CD14-positive monocyte (primary cell): ENCODE results near the gene DYSF. TPM values are rescaled to one million over a fixed set of nuclear protein-coding genes. Genes with fewer than 3 reads are reported as not detected.
A peak's percentile ranks its signal among the peaks of the same experiment; 100 is the strongest.

Experiments
- DNase-seq, 3 donors: peaks; one replicate each; pipeline ENCODE4 v3.0.0-alpha.2; 2011 to 2022
- H2AFZ ChIP-seq: 2 replicates; pipeline ENCODE4 v1.6.0; 2012; ENCODE audit warnings: mild to moderate bottlenecking, low read depth, low read length, inconsistent platforms; ENCODE audit not compliant: insufficient read depth, poor library complexity, severe bottlenecking
- H3K27ac ChIP-seq, 2 donors: 1 replicate in 1 of 2; 2 replicates in 1 of 2; pipeline ENCODE4 v1.5.1; 2012 to 2013; ENCODE audit warnings: low read length in 2 of 2, control low read depth in 1 of 2, inconsistent platforms in 1 of 2, low read depth in 1 of 2, mild to moderate bottlenecking in 1 of 2
- H3K27me3 ChIP-seq, 2 donors: one replicate each; pipeline versions ENCODE4 v1.6.0 to v1.6.1; 2011 to 2013; ENCODE audit warnings: low read length in 2 of 2; ENCODE audit not compliant: control insufficient read depth in 2 of 2, insufficient read depth in 2 of 2
- H3K36me3 ChIP-seq, 2 donors: replicated peaks in 1 of 2; 1 replicate in 1 of 2; 2 replicates in 1 of 2; pipeline versions ENCODE4 v1.5.1 to v1.6.1; 2012 to 2013; ENCODE audit warnings: low read length in 2 of 2, control low read depth in 1 of 2, inconsistent platforms in 1 of 2, mild to moderate bottlenecking in 1 of 2; ENCODE audit not compliant: insufficient read depth in 2 of 2, control insufficient read depth in 1 of 2
- H3K4me1 ChIP-seq, 2 donors: 1 replicate in 1 of 2; 2 replicates in 1 of 2; pipeline versions ENCODE4 v1.5.1 to v1.6.1; 2012 to 2013; ENCODE audit warnings: low read length in 2 of 2, control low read depth in 1 of 2, inconsistent platforms in 1 of 2, mild to moderate bottlenecking in 1 of 2, moderate library complexity in 1 of 2; ENCODE audit not compliant: insufficient read depth in 2 of 2, control insufficient read depth in 1 of 2
- H3K4me2 ChIP-seq: replicated peaks from 2 replicates; pipeline ENCODE3; 2012; ENCODE audit warnings: low read length, moderate library complexity, mild to moderate bottlenecking; ENCODE audit not compliant: poor library complexity, severe bottlenecking; ENCODE audit errors: extremely low read depth
- H3K4me3 ChIP-seq, 3 experiments: fragments of 200-600 bp in 1 of 3; sonication (generic) in 1 of 3; replicated peaks in 1 of 3; 1 replicate in 2 of 3; 2 replicates in 1 of 3; pipeline ENCODE4 v1.5.1; 2011 to 2013; ENCODE audit warnings: low read length in 3 of 3, mild to moderate bottlenecking in 3 of 3, control low read depth in 2 of 3, low read depth in 2 of 3, inconsistent platforms in 1 of 3, moderate library complexity in 1 of 3
- H3K79me2 ChIP-seq: 2 replicates; pipeline ENCODE4 v1.6.0; 2012; ENCODE audit warnings: mild to moderate bottlenecking, control low read depth, inconsistent platforms, low read length, moderate library complexity; ENCODE audit not compliant: insufficient read depth
- H3K9ac ChIP-seq: 2 replicates; pipeline ENCODE4 v1.6.0; 2017; ENCODE audit warnings: low read length, mild to moderate bottlenecking; ENCODE audit not compliant: insufficient read depth, poor library complexity, severe bottlenecking
- H3K9me3 ChIP-seq, 2 donors: replicated peaks in 1 of 2; 1 replicate in 1 of 2; 2 replicates in 1 of 2; pipeline versions ENCODE4 v1.5.1 to v1.6.1; 2012 to 2013; ENCODE audit warnings: low read length in 2 of 2, control low read depth in 1 of 2; ENCODE audit not compliant: control insufficient read depth in 1 of 2, insufficient read depth in 1 of 2
- H4K20me1 ChIP-seq: 2 replicates; pipeline ENCODE4 v1.6.0; 2012; ENCODE audit warnings: mild to moderate bottlenecking, low read length, control low read depth, moderate library complexity; ENCODE audit not compliant: insufficient read depth
- H3K27ac Mint-ChIP-seq, 7 donors: one replicate each; pipeline ENCODE4 v1.8.0; 2020; ENCODE audit warnings: mild to moderate bottlenecking in 7 of 7, mixed read lengths in 7 of 7, moderate library complexity in 6 of 7, inconsistent platforms in 2 of 7
- H3K27me3 Mint-ChIP-seq, 3 donors: one replicate each; pipeline ENCODE4 v1.8.0; 2021 to 2022; ENCODE audit warnings: low read depth in 3 of 3, mild to moderate bottlenecking in 3 of 3, mixed read lengths in 3 of 3, moderate library complexity in 3 of 3, inconsistent platforms in 1 of 3
- H3K36me3 Mint-ChIP-seq, 2 donors: one replicate each; pipeline ENCODE4 v1.8.0; 2020; ENCODE audit warnings: mixed read lengths in 2 of 2, inconsistent platforms in 1 of 2, mild to moderate bottlenecking in 1 of 2
- H3K4me1 Mint-ChIP-seq: one replicate; pipeline ENCODE4 v1.8.0; 2020; ENCODE audit warnings: mild to moderate bottlenecking, mixed read lengths
- H3K4me3 Mint-ChIP-seq, 2 donors: one replicate each; pipeline ENCODE4 v1.8.0; 2020; ENCODE audit warnings: mild to moderate bottlenecking in 2 of 2, mixed read lengths in 2 of 2, moderate library complexity in 1 of 2
- H3K9me3 Mint-ChIP-seq, 7 donors: one replicate each; pipeline ENCODE4 v1.8.0; 2020 to 2022; ENCODE audit warnings: mixed read lengths in 7 of 7, mild to moderate bottlenecking in 6 of 7, moderate library complexity in 6 of 7, inconsistent platforms in 2 of 7
- WGBS: methylation state at CpG from one replicate; pipeline ENCODE4 v1.1.5; 2013; ENCODE audit warnings: missing lambda C conversion rate; ENCODE audit not compliant: insufficient coverage; 5-methylcytosine and 5-hydroxymethylcytosine counted together
- intact Hi-C, 2 donors: fragments of 100-400 bp; cut with micrococcal nuclease; formaldehyde crosslinking; loops; one replicate each; pipeline versions ENCODE4 v1.15.0 to v1.15.1; 2023
- polyA plus RNA-seq, 3 donors: library from polyadenylated mRNA; depleted of rRNA in 1 of 3; unstranded in 2 of 3; stranded (reverse) in 1 of 3; fragments of 300-500 nt in 2 of 3; fragments of >200 nt in 1 of 3; fragmentation: Illumina TruSeq in 2 of 3; gene quantifications; 1 replicate in 2 of 3; 2 replicates in 1 of 3; pipeline ENCODE4 v1.2.3, GENCODE V29; 2012 to 2021
- TF ChIP-seq, protein P1 (sequence below): fragments of 200-600 bp; IDR thresholded peaks from one replicate; pipeline ENCODE4 v1.8.0; 2022; ENCODE audit warnings: antibody characterized with exemption, mild to moderate bottlenecking

DYSF gene
- polyA plus RNA-seq, 3 donors, result 16.1 to 72.5 (median 31.2) TPM

DNA sequence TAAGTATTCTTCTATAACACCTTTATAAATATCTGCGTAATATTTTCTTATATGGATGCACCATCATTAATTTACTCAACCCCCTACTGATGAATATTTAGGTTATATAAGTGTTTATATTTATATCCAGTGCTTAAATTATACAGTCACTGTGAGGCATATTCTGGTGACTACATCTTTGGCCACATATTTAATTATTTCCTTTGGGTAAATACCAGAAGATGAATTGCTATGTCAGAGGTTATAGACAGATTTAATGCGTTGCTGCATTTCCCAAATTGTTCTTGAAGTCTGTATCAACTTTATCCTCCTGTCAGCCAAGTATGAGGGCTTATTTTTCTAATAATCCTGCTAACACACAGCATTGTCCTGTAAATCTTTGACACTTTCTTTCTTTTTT, 18.7 kb downstream of the DYSF start:
- Mint-ChIP-seq H3K36me3 (peaks cover 42 to 71% of the 10 kb centered on the region in 2 donors), H3K4me1 (peaks cover 78% of the 10 kb centered on the region), H3K27me3 (peaks cover 15 to 19% (median 18%) of the 10 kb centered on the region in 3 donors), H3K9me3 (peaks cover 0 to 5% (median 2%) of the 10 kb centered on the region in 7 donors), H3K4me3 (no peak overlapping the region), H3K27ac (peak overlapping the region in 1 of 7 donors; percentile 67)
- DNase-seq, result no peak
- Histone ChIP-seq H3K36me3 (peaks cover 0 to 25% of the 10 kb centered on the region in 2 donors), H3K4me1 (peaks cover 45 to 77% of the 10 kb centered on the region in 2 donors), H3K79me2 (peaks cover 93% of the 10 kb centered on the region), H3K4me2 (no peak overlapping the region), H3K27ac (peak overlapping the region in 1 of 2 donors; percentile 75), H3K9ac (no peak overlapping the region), H3K9me3 (no peaks in the 10 kb centered on the region), H2AFZ (no peak overlapping the region), H4K20me1 (peaks cover 51% of the 10 kb centered on the region), H3K27me3 (peaks cover 0 to 21% of the 10 kb centered on the region in 2 donors), H3K4me3 (no peak overlapping the region)
- TF ChIP-seq, protein P1, sequence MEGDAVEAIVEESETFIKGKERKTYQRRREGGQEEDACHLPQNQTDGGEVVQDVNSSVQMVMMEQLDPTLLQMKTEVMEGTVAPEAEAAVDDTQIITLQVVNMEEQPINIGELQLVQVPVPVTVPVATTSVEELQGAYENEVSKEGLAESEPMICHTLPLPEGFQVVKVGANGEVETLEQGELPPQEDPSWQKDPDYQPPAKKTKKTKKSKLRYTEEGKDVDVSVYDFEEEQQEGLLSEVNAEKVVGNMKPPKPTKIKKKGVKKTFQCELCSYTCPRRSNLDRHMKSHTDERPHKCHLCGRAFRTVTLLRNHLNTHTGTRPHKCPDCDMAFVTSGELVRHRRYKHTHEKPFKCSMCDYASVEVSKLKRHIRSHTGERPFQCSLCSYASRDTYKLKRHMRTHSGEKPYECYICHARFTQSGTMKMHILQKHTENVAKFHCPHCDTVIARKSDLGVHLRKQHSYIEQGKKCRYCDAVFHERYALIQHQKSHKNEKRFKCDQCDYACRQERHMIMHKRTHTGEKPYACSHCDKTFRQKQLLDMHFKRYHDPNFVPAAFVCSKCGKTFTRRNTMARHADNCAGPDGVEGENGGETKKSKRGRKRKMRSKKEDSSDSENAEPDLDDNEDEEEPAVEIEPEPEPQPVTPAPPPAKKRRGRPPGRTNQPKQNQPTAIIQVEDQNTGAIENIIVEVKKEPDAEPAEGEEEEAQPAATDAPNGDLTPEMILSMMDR, result no peak
- no CpG with 5 or more reads among the region's 2 CpGs for WGBS
- intact Hi-C loops, result no loop called here

DNA sequence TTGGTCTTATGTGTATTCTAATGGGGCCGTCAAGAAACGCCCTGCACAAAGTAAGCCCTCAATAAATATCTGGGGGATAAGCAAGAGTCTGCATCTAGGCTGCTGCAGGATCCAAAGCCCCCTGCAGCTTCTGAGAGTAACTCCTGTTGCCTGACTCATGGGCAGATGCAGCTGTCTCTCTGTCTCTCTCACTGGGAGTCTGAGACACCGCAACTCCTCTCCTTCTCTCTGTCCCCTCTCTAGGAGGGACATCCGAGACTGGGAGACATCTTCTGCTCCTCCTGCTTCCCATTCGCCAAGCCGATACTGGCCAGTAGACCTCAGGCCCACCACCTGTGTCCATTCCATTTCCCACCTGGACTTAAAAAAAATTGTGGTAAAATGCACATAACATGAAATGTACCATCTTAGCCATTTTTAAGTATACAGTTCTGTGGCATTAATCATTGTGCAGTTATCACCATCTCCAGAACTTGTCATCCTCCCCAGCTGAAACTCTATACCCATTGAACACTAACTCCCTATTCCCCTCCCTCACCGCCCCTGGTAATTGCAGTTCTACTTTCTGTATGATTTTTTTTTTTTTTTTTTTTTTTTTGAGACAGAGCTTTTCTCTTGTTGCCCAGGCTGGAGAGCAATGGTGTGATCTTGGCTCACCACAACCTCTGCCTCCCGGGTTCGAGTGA, 20.1 kb downstream of the DYSF start:
- intact Hi-C loops, result no loop called here

More for the DNA sequence above, 20.1 kb downstream of the DYSF start:
- no peak overlapping the region for H2AFZ ChIP-seq
- Mint-ChIP-seq H3K4me1 (peaks cover 74% of the 10 kb centered on the region), H3K27me3 (peaks cover 5 to 13% (median 6%) of the 10 kb centered on the region in 3 donors), H3K9me3 (peaks cover 0 to 5% (median 2%) of the 10 kb centered on the region in 7 donors), H3K36me3 (peaks cover 31 to 59% of the 10 kb centered on the region in 2 donors), H3K27ac (peak overlapping the region; percentile 87 to 94 (median 91)), H3K4me3 (no peak overlapping the region)
- H3K27me3 ChIP-seq, result peaks cover 0 to 7% of the 10 kb centered on the region in 2 donors
- H4K20me1 ChIP-seq, result peaks cover 48% of the 10 kb centered on the region
- H3K9ac ChIP-seq, result peak overlapping the region; percentile 5
- peak overlapping the region in 1 of 3 experiments; percentile 52 for H3K4me3 ChIP-seq
- WGBS, result 100% methylated on average over 1 of the region's 9 CpGs
- TF ChIP-seq, protein P1, result no peak
- peak overlapping the region; percentile 63 for H3K4me2 ChIP-seq
- H3K79me2 ChIP-seq, result peaks cover 92% of the 10 kb centered on the region
- no peak for DNase-seq
- peaks cover 43 to 70% of the 10 kb centered on the region in 2 donors for H3K4me1 ChIP-seq
- peak overlapping the region; percentile 62 to 75 for H3K27ac ChIP-seq
- no peaks in the 10 kb centered on the region for H3K9me3 ChIP-seq
- H3K36me3 ChIP-seq, result peaks cover 0 to 21% of the 10 kb centered on the region in 2 donors
